Globus pallidus (tissue), 1 donor: ENCODE data around the gene CDKN1A.
"Not testable (repeated sequence)": the region's sequence is repeated elsewhere in the genome, so short reads cannot be mapped to it uniquely, and the experiment has no call there.

Experiments used
- DNase-seq: peaks from one replicate; pipeline ENCODE4 v3.0.0-alpha.2; 2015; ENCODE audit warnings: low spot score

The CDKN1A gene

GRCh38 chr6:36698196-36698595 is 19.7 kb downstream of the CDKN1A start:
- no peak for DNase-seq

- no peak for DNase-seq
These were observed 20.4 kb downstream of the CDKN1A start for GRCh38 chr6:36698871-36699271.

- no peak for DNase-seq
These were observed 20.8 kb downstream of the CDKN1A start for GRCh38 chr6:36699348-36699747.

- no peak for DNase-seq
These were observed 21.7 kb downstream of the CDKN1A start for GRCh38 chr6:36700071-36700812.

GRCh38 chr6:36700831-36701230 is 22.3 kb downstream of the CDKN1A start:
- DNase-seq, result no peak

- DNase-seq, result no peak
These were observed 23.0 kb downstream of the CDKN1A start for GRCh38 chr6:36701401-36701991.

GRCh38 chr6:36702656-36703055 is 24.1 kb downstream of the CDKN1A start:
- no peak for DNase-seq

- no peak for DNase-seq
These were observed 24.6 kb downstream of the CDKN1A start for GRCh38 chr6:36703081-36703606.

GRCh38 chr6:36703982-36704381 is 25.5 kb downstream of the CDKN1A start:
- DNase-seq, result no peak

GRCh38 chr6:36704961-36705577 is 26.6 kb downstream of the CDKN1A start:
- DNase-seq, result not testable (repeated sequence)

- DNase-seq, result no peak
These were observed 27.8 kb downstream of the CDKN1A start for GRCh38 chr6:36706339-36706738.

- no peak for DNase-seq
These were observed 34.3 kb downstream of the CDKN1A start for GRCh38 chr6:36712816-36713215.

- no peak for DNase-seq
These were observed 35.3 kb downstream of the CDKN1A start for GRCh38 chr6:36713846-36714245.

GRCh38 chr6:36714511-36714910 is 36.0 kb downstream of the CDKN1A start:
- DNase-seq, result no peak

- DNase-seq, result no peak
These were observed 37.0 kb downstream of the CDKN1A start for GRCh38 chr6:36715469-36715868.

GRCh38 chr6:36716476-36717093 is 38.1 kb downstream of the CDKN1A start:
- DNase-seq, result no peak

GRCh38 chr6:36717231-36717825 is 38.8 kb downstream of the CDKN1A start:
- no peak for DNase-seq

- no peak for DNase-seq
These were observed 39.5 kb downstream of the CDKN1A start for GRCh38 chr6:36717871-36718540.

GRCh38 chr6:36718560-36718959 is 40.0 kb downstream of the CDKN1A start:
- DNase-seq, result no peak

GRCh38 chr6:36719126-36719525 is 40.6 kb downstream of the CDKN1A start:
- DNase-seq, result no peak

- DNase-seq, result no peak
These were observed 42.0 kb downstream of the CDKN1A start for GRCh38 chr6:36720251-36721141.
